Esophagus squamous epithelium (tissue), 5 donors: ENCODE measurements around the gene HMHB1. TPM values are rescaled to one million over a fixed set of nuclear protein-coding genes. Genes with fewer than 3 reads are reported as not detected.
"Not testable (repeated sequence)": the region's sequence is repeated elsewhere in the genome, so short reads cannot be mapped to it uniquely, and the experiment has no call there.

ENCODE experiments used
- DNase-seq: peaks from one replicate; lab custom pipeline; 2025; lab: John Stamatoyannopoulos, UW
- H3K27ac ChIP-seq, 4 donors: fragments of 200-600 bp; sonication (generic); one replicate each; pipeline ENCODE4 v1.5.1; 2016 to 2019; ENCODE audit warnings: mild to moderate bottlenecking in 1 of 4
- H3K27me3 ChIP-seq, 4 donors: fragments of 200-600 bp; sonication (generic); 1 replicate in 3 of 4; 2 replicates in 1 of 4; pipeline versions ENCODE4 v1.5.1 to v1.6.0; 2017 to 2021; ENCODE audit warnings: antibody characterized with exemption in 1 of 4
- H3K36me3 ChIP-seq, 3 donors: fragments of 200-600 bp; sonication (generic); one replicate each; pipeline ENCODE4 v1.5.1; 2016 to 2019
- H3K4me1 ChIP-seq, 3 donors: fragments of 200-600 bp; sonication (generic); one replicate each; pipeline ENCODE4 v1.5.1; 2017 to 2019
- H3K4me3 ChIP-seq, 4 donors: fragments of 200-600 bp; sonication (generic); 1 replicate in 3 of 4; 2 replicates in 1 of 4; pipeline ENCODE4 v1.5.1; 2016 to 2019; ENCODE audit warnings: mild to moderate bottlenecking in 2 of 4, moderate library complexity in 1 of 4
- H3K9me3 ChIP-seq, 3 donors: fragments of 200-600 bp; sonication (generic); one replicate each; pipeline ENCODE4 v1.5.1; 2016 to 2019
- CTCF ChIP-seq, 6 experiments: fragments of 450-650 bp in 4 of 6; fragments of 200-600 bp in 2 of 6; sonication (generic) in 2 of 6; IDR thresholded peaks; one replicate each; pipeline ENCODE4 v1.5.1; 2016 to 2019; ENCODE audit warnings: antibody characterized with exemption in 6 of 6, mild to moderate bottlenecking in 4 of 6, moderate library complexity in 4 of 6
- POLR2A ChIP-seq, 4 donors: fragments of 450-650 bp; IDR thresholded peaks; one replicate each; pipeline ENCODE4 v1.6.1; 2017; ENCODE audit warnings: antibody characterized with exemption in 4 of 4, mild to moderate bottlenecking in 4 of 4, moderate library complexity in 3 of 4
- WGBS, 2 donors: methylation state at CpG; one replicate each; pipeline ENCODE4 v1.1.5; 2018; 5-methylcytosine and 5-hydroxymethylcytosine counted together
- intact Hi-C: fragments of 100-400 bp; cut with DNase I; formaldehyde crosslinking; loops from one replicate; pipeline ENCODE4 v1.15.0; 2022
- total RNA-seq, 4 donors: library from RNA; depleted of rRNA; stranded (reverse); fragments of >200 nt; gene quantifications; one replicate each; pipeline ENCODE4 v1.1.0, GENCODE V29; 2016
- donor health status: DM: yes; HTN: yes; CAD: no.

HMHB1 gene
- total RNA-seq, 4 donors from 2014 or later, result not detected

GRCh38 chr5:143801252-143801939 lies 10.6 kb upstream of the HMHB1 start:
- H3K27me3 ChIP-seq, result no peaks in the 10 kb centered on the region
- intact Hi-C loops, result no loop called here
- no peak overlapping the region for H3K27ac ChIP-seq
- DNase-seq, result no peak
- H3K9me3 ChIP-seq, result no peaks in the 10 kb centered on the region
- H3K4me3 ChIP-seq, result no peak overlapping the region
- TF ChIP-seq CTCF (IDR thresholded peaks at IDR 0.05) (no peak), POLR2A (IDR thresholded peaks at IDR 0.05) (no peak)
- H3K36me3 ChIP-seq, result no peaks in the 10 kb centered on the region
- H3K4me1 ChIP-seq, result no peaks in the 10 kb centered on the region
- WGBS, 2 donors, result 83 to 88% methylated on average over 5 to 6 of the region's 6 CpGs

- no peaks in the 10 kb centered on the region for H3K27me3 ChIP-seq
- WGBS, 2 donors, result 78 to 84% methylated on average over 2 of the region's 2 CpGs
- intact Hi-C loops, result no loop called here
- no peaks in the 10 kb centered on the region for H3K4me1 ChIP-seq
- no peak for DNase-seq
- no peaks in the 10 kb centered on the region for H3K9me3 ChIP-seq
- TF ChIP-seq CTCF (IDR thresholded peaks at IDR 0.05), result no peak
- TF ChIP-seq POLR2A (IDR thresholded peaks at IDR 0.05), result no peak
- no peaks in the 10 kb centered on the region for H3K36me3 ChIP-seq
- H3K27ac ChIP-seq, result no peak overlapping the region
- no peak overlapping the region for H3K4me3 ChIP-seq
Measured at GRCh38 chr5:143805861-143806260, 6.1 kb upstream of the HMHB1 start.

GRCh38 chr5:143806579-143806978 lies 5.4 kb upstream of the HMHB1 start:
- Histone ChIP-seq H3K27me3 (no peaks in the 10 kb centered on the region), H3K4me3 (no peak overlapping the region), H3K9me3 (no peaks in the 10 kb centered on the region), H3K36me3 (no peaks in the 10 kb centered on the region), H3K27ac (no peak overlapping the region), H3K4me1 (no peaks in the 10 kb centered on the region)
- no peak for DNase-seq
- TF ChIP-seq CTCF (IDR thresholded peaks at IDR 0.05) (no peak), POLR2A (IDR thresholded peaks at IDR 0.05) (no peak)
- intact Hi-C loops, result no loop called here
- 30 to 46% methylated on average over 2 of the region's 2 CpGs for WGBS, 2 donors

GRCh38 chr5:143807401-143807800 lies 4.6 kb upstream of the HMHB1 start:
- no peak overlapping the region for H3K27ac ChIP-seq
- no peaks in the 10 kb centered on the region for H3K36me3 ChIP-seq
- WGBS, 2 donors, result 88 to 100% methylated on average over 1 of the region's 1 CpG
- peaks cover 0 to under 1% (median 0%) of the 10 kb centered on the region in 4 donors for H3K27me3 ChIP-seq
- H3K4me1 ChIP-seq, result no peaks in the 10 kb centered on the region
- DNase-seq, result no peak
- intact Hi-C loops, result no loop called here
- no peaks in the 10 kb centered on the region for H3K9me3 ChIP-seq
- no peak overlapping the region for H3K4me3 ChIP-seq
- TF ChIP-seq POLR2A (IDR thresholded peaks at IDR 0.05) (no peak), CTCF (IDR thresholded peaks at IDR 0.05) (no peak)

- WGBS, 2 donors, result 91 to 95% methylated on average over 4 of the region's 4 CpGs
- H3K36me3 ChIP-seq, H3K9me3 ChIP-seq, H3K27me3 ChIP-seq, DNase-seq, intact Hi-C loops, H3K27ac ChIP-seq, H3K4me1 ChIP-seq, H3K4me3 ChIP-seq: not testable (repeated sequence)
Measured at GRCh38 chr5:143816370-143816769, 4.4 kb downstream of the HMHB1 start.
